ENCODE results near the gene SLC6A11. TPM values are rescaled to one million over a fixed set of nuclear protein-coding genes. Genes with fewer than 3 reads are reported as not detected.

SLC6A11 gene
- total and polyA plus RNA-seq, 2 of the 13 experiments (the other 11 are each of a cell fraction or from before 2014, with no cell fraction given), result 17.9 to 34.5 TPM

DNA sequence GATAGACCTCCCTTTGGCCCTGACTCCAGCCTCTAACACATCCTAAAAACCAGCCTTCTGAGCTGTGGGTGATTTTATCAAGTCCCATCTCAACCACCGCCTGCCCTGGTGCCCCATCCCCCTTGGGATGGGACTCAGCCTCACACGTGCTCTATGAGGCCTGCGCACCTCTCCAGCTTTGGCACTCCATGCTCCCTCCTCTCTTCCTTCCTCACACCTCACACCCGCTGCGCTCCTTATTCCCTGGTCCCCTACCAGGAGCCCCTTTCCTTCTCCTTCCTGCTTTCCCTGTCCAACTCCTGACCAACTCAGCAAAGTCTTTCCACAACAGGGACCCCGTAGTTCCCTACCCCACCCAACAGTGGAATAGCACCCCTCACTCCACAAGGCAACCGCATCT lies 158.1 kb downstream of the SLC6A11 start:
- H3K9ac ChIP-seq (ENCODE audit: insufficient read depth, low read depth, low read length), result no peak overlapping the region
- H4K20me1 ChIP-seq (ENCODE audit: insufficient read depth, low read length), result no peaks in the 10 kb centered on the region
- H3K27me3 ChIP-seq (ENCODE audit: control insufficient read depth in 1 of 2, insufficient read depth in 2 of 2, low read length in 2 of 2), result peaks cover 0 to 13% of the 10 kb centered on the region in 2 experiments; a peak in 1 of 5 replicates
- H2AFZ ChIP-seq (ENCODE audit: low read length), result no peak overlapping the region
- no peak for FAIRE-seq
- no peak for DNase-seq (ENCODE audit: low spot score)
- H3K4me1 ChIP-seq (ENCODE audit: insufficient read depth, low read length), result peaks cover 33% of the 10 kb centered on the region
- ATAC-seq, result no peak
- no TSS peak for BruUV-seq (replicated peaks)
- in situ Hi-C loops (cut with HindIII; ENCODE audit: extremely low pct_ligation_motif_present, low pct_unique_long_range_greater_than_20kb) (no loop called here), intact Hi-C loops (cut with micrococcal nuclease; ENCODE audit: unreplicated experiment) (no loop called here)
- no peak overlapping the region for H3K4me2 ChIP-seq (ENCODE audit: low read depth, low read length)
- 68% methylated on average over 7 of the region's 7 CpGs for WGBS (ENCODE audit: low lambda C conversion rate)
- no peaks in the 10 kb centered on the region for H3K79me2 ChIP-seq (ENCODE audit: insufficient read depth, low read length)
- POLR2A ChIA-PET, result no interaction called here
- H3K4me3 ChIP-seq (replicated peaks in 1 of 3; ENCODE audit: insufficient read depth in 1 of 3, low read depth in 2 of 3, low read length in 3 of 3), result no peak overlapping the region
- no peaks in the 10 kb centered on the region for H3K36me3 ChIP-seq (replicated peaks in 1 of 2; ENCODE audit: control insufficient read depth in 1 of 2, insufficient read depth in 2 of 2, low read length in 2 of 2)
- TF ChIP-seq ZMYM3 (CRISPR knock-in tag; IDR thresholded peaks at IDR 0.05) (no peak), SRSF1 (optimal IDR thresholded peaks at IDR 0.05; ENCODE audit: low read depth, low read length) (no peak), MLLT10 (CRISPR knock-in tag; IDR thresholded peaks at IDR 0.05) (no peak), ZNF737 (CRISPR knock-in tag; IDR thresholded peaks at IDR 0.05; ENCODE audit: borderline replicate concordance) (no peak), NFE2L1 (CRISPR knock-in tag; IDR thresholded peaks at IDR 0.05; ENCODE audit: borderline replicate concordance) (no peak), ZNF615 (CRISPR knock-in tag; IDR thresholded peaks at IDR 0.05; ENCODE audit: borderline replicate concordance) (no peak), SIX1 (CRISPR knock-in tag; IDR thresholded peaks at IDR 0.05; ENCODE audit: borderline replicate concordance) (no peak), YY1 (IDR thresholded peaks at IDR 0.05; ENCODE audit: insufficient read depth, insufficient replicate concordance, low read depth, low read length) (no peak), ZSCAN21 (CRISPR knock-in tag; IDR thresholded peaks at IDR 0.05; ENCODE audit: borderline replicate concordance) (no peak), HMGXB4 (CRISPR knock-in tag; IDR thresholded peaks at IDR 0.05; ENCODE audit: borderline replicate concordance in 1 of 2, low read depth in 1 of 2) (no peak), ZBTB39 (CRISPR knock-in tag; IDR thresholded peaks at IDR 0.05) (no peak), MAFK (conservative IDR thresholded peaks at IDR 0.05 in 1 of 2, IDR thresholded peaks at IDR 0.05 in 1 of 2; ENCODE audit: low read length in 2 of 2) (no peak), FOSL1 (CRISPR knock-in tag; IDR thresholded peaks at IDR 0.05; ENCODE audit: borderline replicate concordance) (no peak), ATM (IDR thresholded peaks at IDR 0.05; ENCODE audit: borderline replicate concordance) (no peak), BORCS8-MEF2B (CRISPR knock-in tag; IDR thresholded peaks at IDR 0.05) (no peak), TP53 (CRISPR knock-in tag; conservative IDR thresholded peaks at IDR 0.05) (no peak), SMAD1 (CRISPR knock-in tag; IDR thresholded peaks at IDR 0.05; ENCODE audit: borderline replicate concordance, low read depth) (no peak)
- TF ChIP-seq, protein P1, sequence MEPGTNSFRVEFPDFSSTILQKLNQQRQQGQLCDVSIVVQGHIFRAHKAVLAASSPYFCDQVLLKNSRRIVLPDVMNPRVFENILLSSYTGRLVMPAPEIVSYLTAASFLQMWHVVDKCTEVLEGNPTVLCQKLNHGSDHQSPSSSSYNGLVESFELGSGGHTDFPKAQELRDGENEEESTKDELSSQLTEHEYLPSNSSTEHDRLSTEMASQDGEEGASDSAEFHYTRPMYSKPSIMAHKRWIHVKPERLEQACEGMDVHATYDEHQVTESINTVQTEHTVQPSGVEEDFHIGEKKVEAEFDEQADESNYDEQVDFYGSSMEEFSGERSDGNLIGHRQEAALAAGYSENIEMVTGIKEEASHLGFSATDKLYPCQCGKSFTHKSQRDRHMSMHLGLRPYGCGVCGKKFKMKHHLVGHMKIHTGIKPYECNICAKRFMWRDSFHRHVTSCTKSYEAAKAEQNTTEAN (CRISPR knock-in tag; conservative IDR thresholded peaks at IDR 0.05), result no peak
- TF ChIP-seq, protein P2, sequence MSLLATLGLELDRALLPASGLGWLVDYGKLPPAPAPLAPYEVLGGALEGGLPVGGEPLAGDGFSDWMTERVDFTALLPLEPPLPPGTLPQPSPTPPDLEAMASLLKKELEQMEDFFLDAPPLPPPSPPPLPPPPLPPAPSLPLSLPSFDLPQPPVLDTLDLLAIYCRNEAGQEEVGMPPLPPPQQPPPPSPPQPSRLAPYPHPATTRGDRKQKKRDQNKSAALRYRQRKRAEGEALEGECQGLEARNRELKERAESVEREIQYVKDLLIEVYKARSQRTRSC (CRISPR knock-in tag; IDR thresholded peaks at IDR 0.05; ENCODE audit: low read depth), result no peak
- H3K9me3 ChIP-seq (ENCODE audit: low read length), result no peaks in the 10 kb centered on the region
- H3K27ac ChIP-seq (ENCODE audit: extremely low read length, insufficient read depth, low read length), result no peak overlapping the region
- CTCF ChIA-PET (ENCODE audit: low intra/inter-chr PET ratio, low total read pairs), result no interaction called here

All from HepG2 (cell line).